GM18520 (cell line): Measurements from ENCODE around the gene ONECUT1.

Experiments
- ATAC-seq: cut with Tn5 transposase; IDR thresholded peaks from one replicate; pipeline ENCODE4 v1.9.1; 2021; ENCODE audit not compliant: unreplicated experiment

ONECUT1 gene

DNA sequence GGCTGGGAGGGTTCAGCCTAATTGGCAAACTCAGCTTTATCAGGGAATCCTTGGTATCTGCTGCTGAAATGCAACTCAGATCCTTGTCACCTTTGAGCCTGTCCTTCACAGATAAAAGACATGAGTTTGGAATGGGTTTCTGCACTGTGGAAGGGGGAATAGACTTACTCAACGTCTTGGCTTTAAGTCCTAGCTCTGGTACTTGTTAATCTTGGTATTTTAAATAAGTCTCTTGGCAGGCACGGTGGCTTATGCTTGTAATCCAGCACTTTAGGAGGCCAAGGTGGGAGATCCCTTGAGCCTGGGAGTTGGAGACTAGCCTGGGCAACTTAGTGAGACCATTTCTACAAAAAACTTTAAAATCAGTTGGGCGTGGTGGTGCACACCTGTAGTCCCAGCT lies 55.8 kb downstream of the ONECUT1 start:
- no peak for ATAC-seq

DNA sequence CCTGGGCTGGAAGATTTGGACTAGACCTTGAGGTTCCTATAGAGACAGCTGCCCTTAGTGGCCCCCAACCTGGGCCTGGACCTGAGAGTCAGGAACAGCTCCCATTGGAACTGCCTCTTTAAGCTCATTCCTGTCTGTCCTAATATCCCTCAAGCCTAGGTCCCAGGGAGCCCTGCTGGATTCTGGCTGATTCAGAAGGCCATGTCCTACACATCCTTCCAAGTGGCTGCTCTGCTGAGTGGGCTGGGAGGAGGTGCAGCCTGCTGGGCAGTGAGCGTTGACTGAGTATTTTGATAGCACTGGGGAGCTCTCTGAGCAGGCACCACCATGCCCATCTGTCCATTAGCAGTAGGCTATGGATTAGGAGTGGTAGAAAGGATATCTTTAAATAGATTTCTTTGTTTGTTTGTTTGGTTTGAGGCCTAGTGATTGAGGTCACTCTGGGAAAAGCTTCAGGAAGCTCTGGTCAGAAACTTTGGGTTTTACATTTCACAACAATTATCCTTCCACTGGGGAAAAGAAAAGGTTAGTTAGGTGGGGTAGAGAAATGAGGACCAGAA lies 56.4 kb downstream of the ONECUT1 start:
- no peak for ATAC-seq

DNA sequence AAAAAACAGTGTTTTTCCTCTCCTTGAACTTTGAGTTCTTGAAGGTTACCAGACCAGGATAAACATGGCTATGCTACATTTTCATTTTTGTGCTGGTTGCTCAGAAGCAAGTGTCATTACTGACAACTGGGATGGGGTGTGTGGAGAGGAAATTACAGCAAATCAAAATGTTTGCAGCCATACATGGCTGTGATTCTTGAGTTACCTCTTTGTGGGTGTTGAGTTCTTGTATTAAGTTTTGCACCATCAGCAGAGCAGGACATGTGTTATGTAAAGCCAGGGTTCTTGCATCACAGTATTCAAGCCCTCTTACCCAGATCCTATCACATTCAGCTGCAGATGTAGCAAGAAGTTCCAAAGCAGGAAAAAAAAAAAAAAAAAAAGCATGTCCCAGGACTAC lies 57.0 kb downstream of the ONECUT1 start:
- no peak for ATAC-seq

DNA sequence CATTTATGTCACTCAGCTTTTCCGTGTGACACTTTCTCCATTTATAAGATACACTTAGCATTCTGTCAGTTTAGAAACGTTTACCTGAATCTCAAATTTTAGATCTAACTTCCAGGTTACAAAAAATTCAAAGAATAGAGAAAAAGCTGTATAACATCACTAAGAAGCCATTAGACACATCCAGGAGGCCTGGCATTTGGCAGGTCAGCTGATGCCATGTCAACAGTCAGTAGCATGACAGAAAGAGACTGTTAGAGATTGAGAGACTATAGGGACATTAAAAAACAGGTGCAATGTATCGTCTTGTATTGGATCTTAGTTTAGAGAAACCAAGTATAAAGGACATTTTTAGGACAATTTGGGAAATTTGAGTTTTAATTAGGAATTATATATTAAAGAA lies 57.6 kb downstream of the ONECUT1 start:
- ATAC-seq = no peak

DNA sequence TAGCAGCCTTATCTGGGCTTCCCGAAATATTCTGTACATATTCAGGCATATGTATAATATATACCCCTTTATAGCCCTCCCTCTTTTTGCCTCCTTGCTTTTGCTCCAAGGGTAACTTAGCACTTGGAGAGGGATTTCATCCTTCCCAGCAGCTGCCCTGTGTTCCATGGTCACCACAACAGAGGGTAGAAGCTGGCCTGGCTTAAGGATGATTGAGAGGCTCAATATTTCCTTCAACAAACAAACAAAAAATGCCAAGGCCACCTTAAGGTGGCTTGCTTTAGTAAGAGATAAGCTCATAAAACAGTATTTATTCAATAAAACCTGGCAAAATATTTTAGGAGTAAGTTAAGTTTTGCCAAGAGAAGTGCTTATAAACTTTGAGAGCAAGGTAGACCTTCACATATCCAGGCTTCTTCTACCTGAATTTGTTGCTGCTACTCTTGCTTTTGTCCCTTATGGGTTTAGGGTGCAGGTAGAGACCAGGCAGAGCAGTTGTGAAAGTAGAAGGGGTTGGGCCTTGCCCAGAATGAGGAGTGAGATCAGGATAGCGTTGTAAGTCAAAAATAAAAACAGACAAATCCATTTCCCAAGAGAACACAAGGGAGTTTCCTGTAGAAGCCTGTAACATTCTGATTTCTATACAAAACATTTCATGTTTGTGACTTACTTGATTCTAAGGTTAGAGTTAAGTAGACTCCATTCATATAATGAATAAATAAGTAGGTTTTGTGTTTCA lies 58.2 kb downstream of the ONECUT1 start:
- no peak for ATAC-seq

DNA sequence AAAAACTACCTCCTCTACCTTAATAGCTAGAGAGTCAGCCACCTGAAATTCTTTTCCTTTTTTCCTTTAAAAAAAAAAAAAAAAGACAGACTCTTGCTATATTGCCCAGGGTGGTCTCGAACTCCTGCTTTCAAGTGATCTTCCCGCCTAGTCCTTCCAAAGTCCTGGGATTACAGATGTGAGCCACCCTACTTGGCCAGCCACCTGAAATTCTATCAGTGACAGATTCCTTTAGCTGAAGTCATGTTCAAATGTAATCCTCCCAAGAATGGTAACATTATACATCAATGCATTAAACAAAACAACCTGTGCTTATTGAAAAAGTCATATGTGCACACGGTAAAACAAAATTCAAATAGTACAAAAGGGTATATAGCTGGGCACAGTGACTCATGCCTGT lies 59.1 kb downstream of the ONECUT1 start:
- no peak for ATAC-seq

DNA sequence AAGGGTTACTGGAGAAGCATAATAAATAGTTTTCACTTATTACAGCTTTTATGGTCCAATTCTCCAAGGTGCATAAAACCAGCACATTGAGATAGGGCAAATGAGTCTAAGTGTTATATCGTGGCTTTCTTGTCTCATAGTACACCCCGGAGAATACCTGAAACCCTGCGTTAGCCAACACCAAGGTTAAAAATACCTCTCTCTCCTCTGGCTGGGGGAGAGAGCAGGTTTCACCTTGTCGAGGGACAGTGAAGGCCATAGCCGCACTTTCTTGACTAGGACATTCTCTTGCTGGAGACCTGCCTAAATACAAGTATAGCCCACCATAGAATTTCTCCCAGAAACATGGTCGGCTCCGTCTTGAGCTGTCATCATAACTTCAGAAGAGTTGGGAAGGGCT lies 59.5 kb downstream of the ONECUT1 start:
- no peak for ATAC-seq

DNA sequence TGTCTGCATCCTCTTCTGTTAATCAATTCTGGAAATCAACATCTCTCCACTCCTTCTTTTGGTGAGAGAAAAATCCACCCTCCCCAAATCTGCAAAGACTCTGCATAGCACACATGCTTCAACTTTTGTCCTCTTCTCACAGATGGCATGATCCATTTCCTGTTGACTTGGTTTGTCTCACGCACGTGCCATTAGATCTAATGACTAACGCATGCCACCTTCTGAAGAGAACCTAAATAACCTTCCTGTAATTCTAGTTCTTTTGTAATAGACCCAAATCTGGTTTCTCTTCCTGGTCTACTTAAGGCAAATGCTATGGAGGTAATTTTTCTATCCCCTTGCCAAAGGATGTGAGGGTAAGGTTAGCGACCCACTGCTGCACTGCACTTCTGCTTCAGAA lies 60.0 kb downstream of the ONECUT1 start:
- ATAC-seq = peak; percentile 77

DNA sequence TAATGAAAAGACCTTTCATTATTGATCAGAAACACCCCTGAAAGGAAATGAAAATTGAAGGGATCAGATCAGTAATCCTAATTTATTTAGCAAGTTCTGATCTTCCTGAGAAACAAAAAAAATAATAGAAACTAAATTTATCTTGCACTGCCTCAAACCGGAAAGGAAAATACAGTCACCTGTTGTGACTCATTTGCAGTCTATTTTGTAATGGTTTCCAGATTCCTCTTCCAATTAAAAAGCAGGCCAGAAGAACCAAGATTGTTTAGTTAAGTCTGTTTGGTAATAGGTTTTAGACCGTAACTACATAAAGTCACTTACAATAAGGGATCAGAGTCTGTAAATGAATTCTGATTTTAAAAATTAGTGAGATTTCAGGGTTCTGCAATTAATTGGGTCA lies 61.2 kb downstream of the ONECUT1 start:
- ATAC-seq = no peak

DNA sequence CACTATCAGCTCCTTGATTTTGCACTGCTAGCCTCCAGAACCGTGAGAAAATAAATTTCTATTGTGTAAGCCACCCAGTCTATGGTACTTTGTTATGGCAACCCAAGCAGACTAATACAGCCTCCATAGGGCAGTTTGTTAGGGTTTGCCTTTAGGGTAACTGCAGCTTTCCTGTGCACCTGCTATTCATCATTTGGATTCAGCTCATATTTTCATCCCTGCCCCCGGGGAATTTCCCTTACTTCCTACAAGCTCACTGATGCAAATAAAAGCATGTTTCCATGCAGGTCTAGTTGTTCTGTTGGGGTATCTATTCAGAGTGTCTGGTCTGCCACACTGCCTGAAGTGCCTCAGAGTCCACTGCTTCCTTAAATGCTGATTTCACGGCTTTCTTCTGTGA lies 62.3 kb downstream of the ONECUT1 start:
- no peak for ATAC-seq

DNA sequence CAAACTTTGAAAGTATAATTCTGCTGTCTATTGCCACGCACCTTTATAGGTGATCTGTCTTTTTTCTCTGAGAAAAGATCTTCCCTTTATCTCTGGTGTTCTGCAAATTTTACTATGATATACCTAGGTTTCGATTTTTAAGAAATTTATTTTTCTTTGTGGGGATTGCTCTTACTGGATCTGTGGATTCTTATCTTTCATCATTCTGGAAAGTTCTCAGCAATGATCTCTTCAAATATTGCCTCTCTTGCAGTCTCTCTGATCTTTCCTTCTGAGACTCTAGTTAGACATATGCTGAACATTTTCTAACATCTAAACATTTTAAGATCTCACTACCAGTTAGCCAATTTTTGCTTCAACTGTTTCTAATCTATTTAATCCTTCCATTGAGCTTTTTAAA lies 63.9 kb downstream of the ONECUT1 start:
- no peak for ATAC-seq

DNA sequence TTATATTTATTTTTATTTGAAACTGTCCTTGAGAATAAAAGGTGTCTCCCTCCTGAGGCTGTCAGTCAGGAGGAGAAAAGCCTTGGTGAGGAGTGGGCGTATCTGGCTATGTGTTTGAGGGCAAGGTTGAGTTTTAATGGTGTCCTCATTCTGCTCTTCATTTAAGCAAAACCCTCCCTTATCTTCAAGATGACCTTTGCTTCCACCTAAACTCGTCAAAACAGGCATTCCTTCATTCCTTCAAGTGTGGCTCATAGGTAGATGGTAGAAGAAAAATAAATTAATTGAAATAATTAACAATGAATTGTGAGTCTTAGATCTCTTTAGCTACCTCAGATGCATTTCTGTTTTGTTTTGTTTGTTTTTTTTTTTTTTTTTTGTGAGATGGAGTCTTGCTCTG lies 71.6 kb downstream of the ONECUT1 start:
- ATAC-seq = no peak

DNA sequence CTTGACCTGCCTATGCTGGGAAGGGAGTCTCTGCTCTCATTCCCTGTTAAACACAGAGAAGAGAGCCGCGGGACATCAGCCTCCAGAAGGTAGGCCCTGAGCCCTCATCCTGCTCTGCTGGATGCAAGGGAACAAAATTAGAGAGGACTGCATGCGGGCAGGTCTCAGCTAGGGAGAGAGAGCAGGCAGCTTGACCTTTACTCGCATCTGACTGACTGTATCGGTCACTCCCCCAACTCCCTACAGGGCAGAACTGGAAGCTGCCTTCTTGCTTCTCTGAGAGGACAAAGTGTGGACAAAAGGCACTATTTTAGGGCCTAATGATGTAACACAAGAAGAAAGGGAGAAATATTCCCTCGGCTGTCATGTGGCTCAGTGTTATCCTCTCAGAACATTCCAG lies 72.2 kb downstream of the ONECUT1 start:
- ATAC-seq = no peak

DNA sequence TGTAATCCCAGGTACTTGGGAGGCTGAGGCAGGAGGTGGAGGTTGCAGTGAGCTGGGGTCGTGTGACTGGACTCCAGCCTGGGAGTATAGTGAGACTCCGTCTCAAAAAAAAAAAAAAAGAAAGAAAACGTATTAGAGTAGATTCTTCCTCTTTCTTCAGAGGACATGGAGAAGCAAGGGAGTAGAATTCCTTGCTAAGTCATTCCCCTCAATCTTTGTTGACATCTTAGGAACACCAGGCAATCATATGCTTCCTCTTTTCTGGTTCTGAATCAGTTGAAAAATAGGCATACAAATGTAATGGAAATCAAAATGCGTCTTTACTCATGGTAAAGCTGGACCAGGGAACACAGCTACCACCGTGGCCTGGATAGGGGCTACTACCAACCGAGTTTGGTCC lies 72.7 kb downstream of the ONECUT1 start:
- no peak for ATAC-seq

DNA sequence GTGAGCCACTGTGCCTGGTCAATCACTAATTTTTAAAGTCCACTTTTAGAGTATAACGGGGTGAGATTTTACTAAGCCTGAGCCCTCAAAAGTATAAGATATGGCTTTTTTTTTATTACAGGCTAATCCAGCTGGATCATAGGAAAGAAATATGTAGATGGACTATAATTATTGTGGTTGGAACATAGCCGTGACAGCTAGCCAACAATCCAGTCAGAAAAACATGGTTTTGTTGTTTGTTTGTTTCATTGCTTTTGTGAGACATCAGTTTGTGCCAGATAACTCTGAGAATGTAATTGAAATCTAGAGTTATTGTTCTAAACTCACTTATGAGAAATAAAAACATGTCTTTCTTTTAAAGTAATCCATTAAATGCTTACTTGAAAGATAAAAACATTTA lies 73.6 kb downstream of the ONECUT1 start:
- ATAC-seq = no peak

DNA sequence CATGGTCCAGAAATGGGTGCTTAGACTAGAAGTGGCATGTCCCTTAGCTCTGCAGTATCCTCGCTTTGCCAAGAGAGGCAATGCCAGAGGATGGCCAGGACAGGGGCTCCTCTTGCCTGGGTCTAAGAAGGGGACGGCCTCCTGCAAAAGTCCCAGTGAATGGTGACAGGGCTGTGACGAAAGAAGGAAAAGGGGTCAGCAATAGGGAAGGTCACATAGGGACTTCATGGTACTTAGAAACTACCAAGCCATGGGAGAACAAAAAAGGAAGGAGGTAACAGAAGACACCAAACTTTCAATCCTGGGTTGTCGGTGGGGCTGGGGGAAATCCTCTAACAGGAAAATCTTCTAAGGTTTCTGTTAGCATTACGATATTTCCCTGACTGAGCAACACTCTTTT lies 74.7 kb downstream of the ONECUT1 start:
- ATAC-seq = no peak

DNA sequence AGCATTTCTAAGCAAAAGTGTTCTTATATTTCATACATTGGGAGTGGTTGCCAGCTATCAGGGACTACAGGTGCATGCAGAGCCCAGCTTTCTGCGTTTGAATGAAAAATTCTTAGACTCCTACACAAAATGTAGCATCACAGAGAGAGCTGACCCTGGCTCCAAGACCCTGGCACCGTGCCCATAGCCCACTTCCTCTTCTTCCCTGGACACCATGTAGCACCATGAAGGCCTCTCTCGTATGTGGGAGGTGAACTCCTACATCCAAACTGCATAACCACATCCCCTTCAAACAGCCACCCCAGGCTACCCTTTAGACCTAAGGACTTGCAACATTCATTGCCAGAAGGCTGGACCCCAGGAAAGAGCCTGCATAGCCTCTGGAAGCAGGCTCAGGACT lies 75.2 kb downstream of the ONECUT1 start:
- ATAC-seq = no peak

DNA sequence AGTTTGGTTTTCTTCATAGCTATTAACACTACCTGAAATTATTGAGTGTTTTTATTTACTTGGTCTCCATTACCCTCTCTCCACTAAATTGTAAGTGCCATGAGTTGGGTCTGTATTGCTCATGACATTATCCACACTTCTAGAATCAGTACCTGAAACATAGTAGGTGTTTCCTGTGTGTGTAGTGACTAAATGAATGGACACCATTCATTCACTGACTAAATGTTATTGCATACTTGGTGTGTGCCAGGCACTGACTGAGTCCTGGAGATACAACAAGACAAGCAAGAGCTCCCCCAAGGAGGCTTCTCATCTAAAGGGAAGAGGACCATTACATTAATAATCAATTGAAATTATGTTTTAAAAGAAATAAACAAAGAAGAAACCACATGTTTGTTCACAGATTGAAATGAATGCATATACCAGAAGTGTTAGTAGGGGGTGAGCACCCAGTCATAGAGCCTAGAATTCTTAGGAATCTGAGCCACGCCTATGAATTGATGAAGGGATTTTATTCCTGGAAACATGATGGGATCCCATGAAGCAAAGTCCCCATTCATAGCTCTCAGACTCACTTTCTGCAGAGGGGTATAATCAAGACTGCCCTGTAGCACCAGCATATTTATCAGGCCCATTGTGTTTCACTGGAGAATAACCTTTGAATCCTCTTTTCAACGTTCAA lies 79.3 kb downstream of the ONECUT1 start:
- ATAC-seq = no peak

DNA sequence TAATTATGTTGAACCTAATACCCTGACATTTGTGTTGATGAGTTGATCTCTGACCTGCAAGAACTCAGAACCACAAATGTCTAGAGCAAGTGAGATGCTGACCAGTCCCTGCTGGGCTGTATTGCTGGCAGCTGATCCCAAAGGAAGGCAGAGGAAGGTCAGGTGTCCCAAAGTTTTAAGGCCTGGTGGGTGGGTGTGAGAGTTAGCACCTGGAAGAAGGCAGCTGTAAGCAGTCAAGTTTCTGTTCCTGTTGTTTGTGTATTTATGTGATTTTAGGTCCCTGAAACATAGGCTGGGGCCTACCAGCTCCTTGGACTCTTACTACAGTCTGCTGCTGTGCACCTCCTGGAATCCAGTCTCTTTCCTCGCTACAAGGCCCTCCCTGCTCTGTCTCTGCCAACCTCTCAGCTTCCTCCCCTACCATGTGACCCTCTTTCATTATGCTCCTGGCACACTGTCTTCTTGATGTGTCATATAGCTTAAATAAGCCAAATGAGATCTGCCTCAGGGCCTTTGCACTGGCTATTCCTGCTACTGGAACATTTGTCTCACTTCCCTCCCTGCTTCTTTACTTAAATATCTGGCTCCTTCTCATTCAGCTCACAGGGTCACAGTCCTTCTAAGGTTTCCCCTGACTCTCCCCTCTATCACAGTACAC lies 80.0 kb downstream of the ONECUT1 start:
- ATAC-seq = no peak

DNA sequence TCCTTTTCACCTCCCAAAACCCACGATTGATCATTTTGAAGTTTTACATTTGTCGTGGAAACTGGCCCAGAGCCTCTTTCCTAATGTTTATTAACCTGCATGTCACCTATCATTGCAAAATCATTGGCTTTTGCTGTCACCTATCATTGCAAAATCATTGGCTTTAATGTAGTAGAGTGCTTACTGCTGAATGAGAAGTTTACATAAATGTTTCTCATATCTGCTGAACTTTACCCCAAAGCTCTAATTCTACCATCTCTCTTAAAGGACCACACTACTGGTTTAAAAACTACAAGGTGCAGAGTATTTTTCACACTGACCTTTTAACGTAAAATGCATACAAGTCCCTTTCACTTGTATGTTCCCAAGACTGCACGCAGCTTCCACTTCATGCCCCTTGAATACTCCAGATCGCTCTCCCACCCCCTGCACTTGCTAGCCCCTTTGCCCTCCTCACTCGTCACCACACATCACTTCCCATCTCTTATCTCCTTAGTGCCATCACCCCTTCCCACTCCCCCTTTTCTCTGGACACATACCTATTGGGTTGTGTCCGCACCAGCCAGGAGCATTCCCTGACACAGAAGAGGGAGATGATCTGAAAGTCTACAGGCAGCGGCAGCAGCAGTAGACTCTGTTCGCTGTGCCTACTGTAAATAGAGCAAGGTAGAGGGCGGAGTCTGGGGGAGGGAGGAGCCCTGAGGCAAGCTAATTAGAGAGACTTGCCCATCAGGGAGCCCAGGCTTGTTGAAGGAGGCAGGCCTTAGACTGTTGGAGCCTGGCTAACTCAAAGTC lies 80.8 kb downstream of the ONECUT1 start:
- ATAC-seq = peak; percentile 68
